Progenitor cell of endocrine pancreas (in vitro differentiated cells): ENCODE results near the gene OTULINL. TPM values are rescaled to one million over a fixed set of nuclear protein-coding genes. Genes with fewer than 3 reads are reported as not detected.
"Not testable (repeated sequence)": the region's sequence is repeated elsewhere in the genome, so short reads cannot be mapped to it uniquely, and the experiment has no call there.

Experiments used
- DNase-seq: peaks from one replicate; pipeline ENCODE4 v3.0.0; 2021; ENCODE audit warnings: low spot score; ENCODE audit not compliant: unreplicated experiment
- H3K27ac Mint-ChIP-seq: 2 replicates; pipeline ENCODE4 v1.8.0; 2021; ENCODE audit warnings: mild to moderate bottlenecking, moderate library complexity, mixed read lengths
- H3K27me3 Mint-ChIP-seq: 2 replicates; pipeline ENCODE4 v1.8.0; 2021; ENCODE audit warnings: mixed read lengths
- H3K36me3 Mint-ChIP-seq: 2 replicates; pipeline ENCODE4 v1.8.0; 2022; ENCODE audit warnings: mixed read lengths; ENCODE audit not compliant: insufficient read depth
- H3K4me1 Mint-ChIP-seq: 2 replicates; pipeline ENCODE4 v1.8.0; 2021; ENCODE audit warnings: low read depth, mixed read lengths
- H3K4me3 Mint-ChIP-seq: 2 replicates; pipeline ENCODE4 v1.8.0; 2021; ENCODE audit warnings: low read depth, mild to moderate bottlenecking, moderate library complexity, mixed read lengths
- H3K9me3 Mint-ChIP-seq: 2 replicates; pipeline ENCODE4 v1.8.0; 2021; ENCODE audit warnings: low read depth, mixed read lengths
- CTCF ChIP-seq: fragments of 200-600 bp; sonication (generic); IDR thresholded peaks from one replicate; pipeline ENCODE4 v1.5.0; 2021; ENCODE audit warnings: antibody characterized with exemption, mild to moderate bottlenecking; ENCODE audit not compliant: unreplicated experiment
- total RNA-seq: library from RNA; stranded (reverse); gene quantifications from 2 replicates; pipeline ENCODE4 v1.2.1, GENCODE V29; 2021

Gene OTULINL
- total RNA-seq, 1 donor from 2014 or later, result 35.5 TPM

GRCh38 chr5:14547666-14548065 is 33.9 kb upstream of the OTULINL start:
- DNase-seq, result no peak
- H3K27ac Mint-ChIP-seq, result no peak overlapping the region
- no peaks in the 10 kb centered on the region for H3K9me3 Mint-ChIP-seq
- H3K27me3 Mint-ChIP-seq, result no peaks in the 10 kb centered on the region
- no peak for TF ChIP-seq CTCF
- H3K4me3 Mint-ChIP-seq, result no peak overlapping the region
- no peaks in the 10 kb centered on the region for H3K36me3 Mint-ChIP-seq
- no peaks in the 10 kb centered on the region for H3K4me1 Mint-ChIP-seq

GRCh38 chr5:14551211-14551610 is 30.4 kb upstream of the OTULINL start:
- no peaks in the 10 kb centered on the region for H3K9me3 Mint-ChIP-seq
- no peak overlapping the region for H3K27ac Mint-ChIP-seq
- no peak overlapping the region for H3K4me3 Mint-ChIP-seq
- H3K27me3 Mint-ChIP-seq, result no peaks in the 10 kb centered on the region
- no peaks in the 10 kb centered on the region for H3K36me3 Mint-ChIP-seq
- TF ChIP-seq CTCF, result no peak
- no peaks in the 10 kb centered on the region for H3K4me1 Mint-ChIP-seq
- no peak for DNase-seq

- no peak for DNase-seq
- no peak for TF ChIP-seq CTCF
- no peaks in the 10 kb centered on the region for H3K4me1 Mint-ChIP-seq
- no peaks in the 10 kb centered on the region for H3K9me3 Mint-ChIP-seq
- no peaks in the 10 kb centered on the region for H3K27me3 Mint-ChIP-seq
- H3K4me3 Mint-ChIP-seq, result no peak overlapping the region
- H3K36me3 Mint-ChIP-seq, result no peaks in the 10 kb centered on the region
- H3K27ac Mint-ChIP-seq, result no peak overlapping the region
Measured at GRCh38 chr5:14552017-14552416, 29.6 kb upstream of the OTULINL start.

GRCh38 chr5:14554288-14554687 is 27.3 kb upstream of the OTULINL start:
- not testable (repeated sequence) for H3K27me3 Mint-ChIP-seq, H3K4me3 Mint-ChIP-seq, H3K27ac Mint-ChIP-seq, H3K9me3 Mint-ChIP-seq, DNase-seq, H3K4me1 Mint-ChIP-seq, H3K36me3 Mint-ChIP-seq

- Mint-ChIP-seq H3K27me3 (no peaks in the 10 kb centered on the region), H3K9me3 (no peaks in the 10 kb centered on the region), H3K4me3 (no peak overlapping the region), H3K27ac (no peak overlapping the region), H3K4me1 (peaks cover 16% of the 10 kb centered on the region), H3K36me3 (no peaks in the 10 kb centered on the region)
- TF ChIP-seq CTCF, result no peak
- DNase-seq, result no peak
Measured at GRCh38 chr5:14556015-14556414, 25.6 kb upstream of the OTULINL start.

- H3K27me3 Mint-ChIP-seq, result no peaks in the 10 kb centered on the region
- no peak for TF ChIP-seq CTCF
- no peaks in the 10 kb centered on the region for H3K9me3 Mint-ChIP-seq
- no peak for DNase-seq
- no peaks in the 10 kb centered on the region for H3K36me3 Mint-ChIP-seq
- peaks cover 16% of the 10 kb centered on the region for H3K4me1 Mint-ChIP-seq
- H3K4me3 Mint-ChIP-seq, result no peak overlapping the region
- H3K27ac Mint-ChIP-seq, result no peak overlapping the region
Measured at GRCh38 chr5:14557203-14557770, 24.3 kb upstream of the OTULINL start.
